Stomach (tissue), 4 donors: Measurements from ENCODE around the gene EME2.

Source experiments
- POLR2A ChIP-seq, 4 donors: fragments of 450-650 bp; IDR thresholded peaks; one replicate each; pipeline ENCODE4 v1.6.1; 2016; ENCODE audit warnings: antibody characterized with exemption in 4 of 4, control low read depth in 2 of 4, mild to moderate bottlenecking in 1 of 4, moderate library complexity in 1 of 4
- POLR2AphosphoS5 ChIP-seq, 3 donors: sonication (generic); formaldehyde crosslinking; IDR thresholded peaks; one replicate each; pipeline ENCODE4 v1.6.1; 2016; ENCODE audit warnings: antibody characterized with exemption in 3 of 3
- TF ChIP-seq, protein P1 (sequence below), 7 experiments: fragments of 450-650 bp in 4 of 7; fragments of 200-600 bp in 3 of 7; sonication (generic) in 3 of 7; IDR thresholded peaks; one replicate each; pipeline ENCODE4 v1.5.1; 2016 to 2019; ENCODE audit warnings: antibody characterized with exemption in 7 of 7, control low read depth in 2 of 7, mild to moderate bottlenecking in 1 of 7

GRCh38 chr16:1764971-1765370 lies 7.6 kb upstream of the EME2 start:
- TF ChIP-seq, protein P1, sequence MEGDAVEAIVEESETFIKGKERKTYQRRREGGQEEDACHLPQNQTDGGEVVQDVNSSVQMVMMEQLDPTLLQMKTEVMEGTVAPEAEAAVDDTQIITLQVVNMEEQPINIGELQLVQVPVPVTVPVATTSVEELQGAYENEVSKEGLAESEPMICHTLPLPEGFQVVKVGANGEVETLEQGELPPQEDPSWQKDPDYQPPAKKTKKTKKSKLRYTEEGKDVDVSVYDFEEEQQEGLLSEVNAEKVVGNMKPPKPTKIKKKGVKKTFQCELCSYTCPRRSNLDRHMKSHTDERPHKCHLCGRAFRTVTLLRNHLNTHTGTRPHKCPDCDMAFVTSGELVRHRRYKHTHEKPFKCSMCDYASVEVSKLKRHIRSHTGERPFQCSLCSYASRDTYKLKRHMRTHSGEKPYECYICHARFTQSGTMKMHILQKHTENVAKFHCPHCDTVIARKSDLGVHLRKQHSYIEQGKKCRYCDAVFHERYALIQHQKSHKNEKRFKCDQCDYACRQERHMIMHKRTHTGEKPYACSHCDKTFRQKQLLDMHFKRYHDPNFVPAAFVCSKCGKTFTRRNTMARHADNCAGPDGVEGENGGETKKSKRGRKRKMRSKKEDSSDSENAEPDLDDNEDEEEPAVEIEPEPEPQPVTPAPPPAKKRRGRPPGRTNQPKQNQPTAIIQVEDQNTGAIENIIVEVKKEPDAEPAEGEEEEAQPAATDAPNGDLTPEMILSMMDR (IDR thresholded peaks at IDR 0.05): no peak
- TF ChIP-seq POLR2A (IDR thresholded peaks at IDR 0.05): no peak
- no peak for TF ChIP-seq POLR2AphosphoS5 (IDR thresholded peaks at IDR 0.05)
